ENCODE measurements around the gene ZIC4. TPM values are rescaled to one million over a fixed set of nuclear protein-coding genes. Genes with fewer than 3 reads are reported as not detected.

Gene ZIC4
- total RNA-seq, 1 donor from 2014 or later = not detected

DNA sequence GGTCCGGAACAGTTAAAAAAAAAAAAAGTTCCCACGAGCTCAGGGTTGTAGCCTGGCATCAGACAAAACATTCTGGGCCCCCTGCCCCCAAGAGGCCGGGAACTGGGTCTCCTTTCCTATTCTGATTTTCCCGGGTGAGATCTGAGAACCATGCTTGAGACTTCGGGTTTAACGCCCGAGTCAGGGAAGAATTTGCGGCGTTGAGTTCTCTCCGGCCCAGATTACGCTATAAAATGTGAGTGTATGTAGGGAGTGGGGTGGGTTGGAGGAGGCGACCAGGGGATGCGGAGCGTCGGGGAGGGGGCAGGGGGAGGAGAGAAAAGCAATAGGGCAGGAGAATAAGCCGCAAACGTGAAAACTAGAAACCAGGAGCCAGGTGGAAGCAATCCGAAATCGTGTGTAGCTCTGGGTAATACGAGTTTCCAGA, 5.5 kb upstream of the ZIC4 start:
- Mint-ChIP-seq H3K9me3 (ENCODE audit: unreplicated experiment) (peaks cover 40% of the 10 kb centered on the region), H3K4me3 (ENCODE audit: unreplicated experiment) (no peak overlapping the region), H3K27me3 (ENCODE audit: unreplicated experiment) (peaks cover 70% of the 10 kb centered on the region), H3K27ac (ENCODE audit: unreplicated experiment) (no peak overlapping the region), H3K36me3 (ENCODE audit: unreplicated experiment) (no peaks in the 10 kb centered on the region), H3K4me1 (ENCODE audit: low read depth, unreplicated experiment) (peaks cover 11% of the 10 kb centered on the region)
- TF ChIP-seq, protein P1, sequence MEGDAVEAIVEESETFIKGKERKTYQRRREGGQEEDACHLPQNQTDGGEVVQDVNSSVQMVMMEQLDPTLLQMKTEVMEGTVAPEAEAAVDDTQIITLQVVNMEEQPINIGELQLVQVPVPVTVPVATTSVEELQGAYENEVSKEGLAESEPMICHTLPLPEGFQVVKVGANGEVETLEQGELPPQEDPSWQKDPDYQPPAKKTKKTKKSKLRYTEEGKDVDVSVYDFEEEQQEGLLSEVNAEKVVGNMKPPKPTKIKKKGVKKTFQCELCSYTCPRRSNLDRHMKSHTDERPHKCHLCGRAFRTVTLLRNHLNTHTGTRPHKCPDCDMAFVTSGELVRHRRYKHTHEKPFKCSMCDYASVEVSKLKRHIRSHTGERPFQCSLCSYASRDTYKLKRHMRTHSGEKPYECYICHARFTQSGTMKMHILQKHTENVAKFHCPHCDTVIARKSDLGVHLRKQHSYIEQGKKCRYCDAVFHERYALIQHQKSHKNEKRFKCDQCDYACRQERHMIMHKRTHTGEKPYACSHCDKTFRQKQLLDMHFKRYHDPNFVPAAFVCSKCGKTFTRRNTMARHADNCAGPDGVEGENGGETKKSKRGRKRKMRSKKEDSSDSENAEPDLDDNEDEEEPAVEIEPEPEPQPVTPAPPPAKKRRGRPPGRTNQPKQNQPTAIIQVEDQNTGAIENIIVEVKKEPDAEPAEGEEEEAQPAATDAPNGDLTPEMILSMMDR (IDR thresholded peaks at IDR 0.05; ENCODE audit: partially characterized antibody, unreplicated experiment) = no peak
- no peak for DNase-seq

DNA sequence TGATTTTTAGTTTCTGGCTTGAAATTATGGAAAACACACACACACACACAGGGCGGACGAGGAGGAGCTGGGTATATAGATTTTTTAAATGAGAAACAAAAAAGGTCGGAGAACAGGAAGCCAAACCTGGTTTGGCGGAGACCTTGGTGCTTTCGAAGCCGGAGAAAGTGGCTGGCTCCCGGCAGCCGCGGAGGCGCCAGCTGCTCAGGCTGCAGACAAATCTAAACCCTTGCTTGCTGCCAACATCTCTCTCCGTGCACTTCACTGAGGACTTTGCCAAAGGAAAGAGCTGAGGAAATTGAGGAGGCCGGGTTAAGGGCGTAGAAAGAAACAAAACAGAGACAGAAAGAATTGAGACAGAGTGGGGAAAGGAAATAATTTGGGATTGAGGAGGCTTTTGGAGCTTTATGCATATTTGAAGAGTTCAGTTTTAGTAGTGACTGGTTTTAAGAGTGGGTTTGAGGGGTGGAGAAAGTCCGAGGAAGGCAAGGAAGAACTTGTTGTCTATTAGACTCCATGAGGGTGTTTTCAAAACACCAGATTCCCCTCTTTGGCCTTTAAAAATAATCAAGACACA, 5.0 kb upstream of the ZIC4 start:
- H3K36me3 Mint-ChIP-seq (ENCODE audit: unreplicated experiment) = no peaks in the 10 kb centered on the region
- peaks cover 40% of the 10 kb centered on the region for H3K9me3 Mint-ChIP-seq (ENCODE audit: unreplicated experiment)
- DNase-seq = no peak
- H3K27ac Mint-ChIP-seq (ENCODE audit: unreplicated experiment) = no peak overlapping the region
- TF ChIP-seq, protein P1 (IDR thresholded peaks at IDR 0.05; ENCODE audit: partially characterized antibody, unreplicated experiment) = no peak
- H3K4me3 Mint-ChIP-seq (ENCODE audit: unreplicated experiment) = peak overlapping the region; percentile 41
- H3K4me1 Mint-ChIP-seq (ENCODE audit: low read depth, unreplicated experiment) = peaks cover 11% of the 10 kb centered on the region
- peaks cover 73% of the 10 kb centered on the region for H3K27me3 Mint-ChIP-seq (ENCODE audit: unreplicated experiment)

DNA sequence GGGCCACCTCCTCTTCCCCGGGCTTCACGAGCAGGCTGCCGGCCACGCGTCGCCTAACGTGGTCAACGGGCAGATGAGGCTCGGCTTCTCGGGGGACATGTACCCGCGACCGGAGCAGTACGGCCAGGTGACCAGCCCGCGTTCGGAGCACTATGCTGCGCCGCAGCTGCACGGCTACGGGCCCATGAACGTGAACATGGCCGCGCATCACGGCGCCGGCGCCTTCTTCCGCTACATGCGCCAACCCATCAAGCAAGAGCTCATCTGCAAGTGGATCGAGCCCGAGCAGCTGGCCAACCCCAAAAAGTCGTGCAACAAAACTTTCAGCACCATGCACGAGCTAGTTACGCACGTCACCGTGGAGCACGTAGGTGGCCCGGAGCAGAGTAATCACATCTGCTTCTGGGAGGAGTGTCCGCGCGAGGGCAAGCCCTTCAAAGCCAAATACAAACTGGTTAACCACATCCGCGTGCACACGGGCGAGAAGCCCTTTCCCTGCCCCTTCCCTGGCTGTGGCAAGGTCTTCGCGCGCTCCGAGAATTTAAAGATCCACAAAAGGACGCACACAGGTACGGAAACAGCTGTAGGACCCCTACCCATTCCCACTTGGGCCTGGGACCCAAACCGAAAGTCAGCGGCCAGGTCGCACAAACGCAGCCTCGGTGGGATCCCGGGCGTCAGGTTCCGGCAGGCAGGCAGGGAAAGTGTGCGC, 4.3 kb upstream of the ZIC4 start:
- peaks cover 40% of the 10 kb centered on the region for H3K9me3 Mint-ChIP-seq (ENCODE audit: unreplicated experiment)
- no peak for DNase-seq
- TF ChIP-seq, protein P1 (IDR thresholded peaks at IDR 0.05; ENCODE audit: partially characterized antibody, unreplicated experiment) = no peak
- H3K27me3 Mint-ChIP-seq (ENCODE audit: unreplicated experiment) = peaks cover 69% of the 10 kb centered on the region
- H3K4me3 Mint-ChIP-seq (ENCODE audit: unreplicated experiment) = peak overlapping the region; percentile 41
- H3K36me3 Mint-ChIP-seq (ENCODE audit: unreplicated experiment) = no peaks in the 10 kb centered on the region
- H3K4me1 Mint-ChIP-seq (ENCODE audit: low read depth, unreplicated experiment) = peaks cover 11% of the 10 kb centered on the region
- H3K27ac Mint-ChIP-seq (ENCODE audit: unreplicated experiment) = no peak overlapping the region

DNA sequence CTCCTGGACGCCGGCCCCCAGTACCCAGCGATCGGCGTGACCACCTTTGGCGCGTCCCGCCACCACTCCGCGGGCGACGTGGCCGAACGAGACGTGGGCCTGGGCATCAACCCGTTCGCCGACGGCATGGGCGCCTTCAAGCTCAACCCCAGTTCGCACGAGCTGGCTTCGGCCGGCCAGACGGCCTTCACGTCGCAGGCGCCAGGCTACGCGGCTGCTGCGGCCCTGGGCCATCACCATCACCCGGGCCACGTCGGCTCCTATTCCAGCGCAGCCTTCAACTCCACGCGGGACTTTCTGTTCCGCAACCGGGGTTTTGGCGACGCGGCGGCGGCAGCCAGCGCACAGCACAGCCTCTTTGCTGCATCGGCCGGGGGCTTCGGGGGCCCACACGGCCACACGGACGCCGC, 3.8 kb upstream of the ZIC4 start:
- Mint-ChIP-seq H3K9me3 (ENCODE audit: unreplicated experiment) (peaks cover 37% of the 10 kb centered on the region), H3K4me1 (ENCODE audit: low read depth, unreplicated experiment) (peaks cover 11% of the 10 kb centered on the region), H3K4me3 (ENCODE audit: unreplicated experiment) (no peak overlapping the region), H3K36me3 (ENCODE audit: unreplicated experiment) (no peaks in the 10 kb centered on the region), H3K27ac (ENCODE audit: unreplicated experiment) (no peak overlapping the region), H3K27me3 (ENCODE audit: unreplicated experiment) (peaks cover 67% of the 10 kb centered on the region)
- DNase-seq = no peak
- TF ChIP-seq, protein P1 (IDR thresholded peaks at IDR 0.05; ENCODE audit: partially characterized antibody, unreplicated experiment) = no peak
